ENCODE data around the gene CENPX.

CENPX gene

GRCh38 chr17:82036634-82037091 lies 14.0 kb upstream of the CENPX start:
- Histone ChIP-seq H3K79me2 (ENCODE audit: control insufficient read depth, low read length) (peaks cover 12% of the 10 kb centered on the region), H3K4me2 (ENCODE audit: low read length) (peak overlapping the region; percentile 99), H4K20me1 (ENCODE audit: control insufficient read depth, insufficient read depth, low read depth, low read length) (peaks cover 5% of the 10 kb centered on the region), H3K27me3 (ENCODE audit: control insufficient read depth, low read length) (no peaks in the 10 kb centered on the region), H3K9me2 (replicated peaks; ENCODE audit: control insufficient read depth, low read length) (no peaks in the 10 kb centered on the region), H3F3A (ENCODE audit: control insufficient read depth, insufficient read depth) (peaks cover 9% of the 10 kb centered on the region), H3K4me3 (ENCODE audit: low read length) (peak overlapping the region; percentile 96), H3K9me3 (ENCODE audit: control insufficient read depth, insufficient read depth, low read length) (no peaks in the 10 kb centered on the region), H3K4me1 (ENCODE audit: control insufficient read depth, low read length) (peaks cover 28% of the 10 kb centered on the region), H3K36me3 (ENCODE audit: control insufficient read depth, low read length) (peaks cover 21% of the 10 kb centered on the region), H3K27ac (ENCODE audit: low read depth, low read length) (no peak overlapping the region)
- no peak for TF ChIP-seq CTCF (IDR thresholded peaks at IDR 0.05; ENCODE audit: low read depth, low read length, poor library complexity, severe bottlenecking)
- no peak for TF ChIP-seq EZH2phosphoT487 (IDR thresholded peaks at IDR 0.05; ENCODE audit: borderline replicate concordance, low read length)

- H3K4me2 ChIP-seq (ENCODE audit: low read length), result peak overlapping the region; percentile 99
- no peak for TF ChIP-seq CTCF (IDR thresholded peaks at IDR 0.05; ENCODE audit: low read depth, low read length, poor library complexity, severe bottlenecking)
- no peak for TF ChIP-seq EZH2phosphoT487 (IDR thresholded peaks at IDR 0.05; ENCODE audit: borderline replicate concordance, low read length)
- H3K36me3 ChIP-seq (ENCODE audit: control insufficient read depth, low read length), result peaks cover 21% of the 10 kb centered on the region
- H3K27ac ChIP-seq (ENCODE audit: low read depth, low read length), result no peak overlapping the region
- peaks cover 30% of the 10 kb centered on the region for H3K4me1 ChIP-seq (ENCODE audit: control insufficient read depth, low read length)
- H4K20me1 ChIP-seq (ENCODE audit: control insufficient read depth, insufficient read depth, low read depth, low read length), result peaks cover 5% of the 10 kb centered on the region
- peak overlapping the region; percentile 96 for H3K4me3 ChIP-seq (ENCODE audit: low read length)
- H3F3A ChIP-seq (ENCODE audit: control insufficient read depth, insufficient read depth), result peaks cover 9% of the 10 kb centered on the region
- no peaks in the 10 kb centered on the region for H3K9me2 ChIP-seq (replicated peaks; ENCODE audit: control insufficient read depth, low read length)
- peaks cover 12% of the 10 kb centered on the region for H3K79me2 ChIP-seq (ENCODE audit: control insufficient read depth, low read length)
- no peaks in the 10 kb centered on the region for H3K27me3 ChIP-seq (ENCODE audit: control insufficient read depth, low read length)
- no peaks in the 10 kb centered on the region for H3K9me3 ChIP-seq (ENCODE audit: control insufficient read depth, insufficient read depth, low read length)
Measured at GRCh38 chr17:82035956-82036633, 13.4 kb upstream of the CENPX start.

GRCh38 chr17:82035488-82035887 lies 12.8 kb upstream of the CENPX start:
- Histone ChIP-seq H3K9me2 (replicated peaks; ENCODE audit: control insufficient read depth, low read length) (no peaks in the 10 kb centered on the region), H3K9me3 (ENCODE audit: control insufficient read depth, insufficient read depth, low read length) (no peaks in the 10 kb centered on the region), H3K4me3 (ENCODE audit: low read length) (no peak overlapping the region), H4K20me1 (ENCODE audit: control insufficient read depth, insufficient read depth, low read depth, low read length) (peaks cover 5% of the 10 kb centered on the region), H3K27me3 (ENCODE audit: control insufficient read depth, low read length) (no peaks in the 10 kb centered on the region), H3K36me3 (ENCODE audit: control insufficient read depth, low read length) (peaks cover 21% of the 10 kb centered on the region), H3K4me1 (ENCODE audit: control insufficient read depth, low read length) (peaks cover 35% of the 10 kb centered on the region), H3F3A (ENCODE audit: control insufficient read depth, insufficient read depth) (peaks cover 9% of the 10 kb centered on the region), H3K4me2 (ENCODE audit: low read length) (peak overlapping the region; percentile 99; the same call in 1 of the 2 replicates), H3K79me2 (ENCODE audit: control insufficient read depth, low read length) (peaks cover 12% of the 10 kb centered on the region), H3K27ac (ENCODE audit: low read depth, low read length) (no peak overlapping the region)
- no peak for TF ChIP-seq CTCF (IDR thresholded peaks at IDR 0.05; ENCODE audit: low read depth, low read length, poor library complexity, severe bottlenecking)
- no peak for TF ChIP-seq EZH2phosphoT487 (IDR thresholded peaks at IDR 0.05; ENCODE audit: borderline replicate concordance, low read length)

All from DOHH2 (cell line).